CD4-positive, alpha-beta T cell treated with Interleukin-15 for 4 hours (primary cell): ENCODE measurements around the gene DHRS3.
"Not testable (repeated sequence)": the region's sequence is repeated elsewhere in the genome, so short reads cannot be mapped to it uniquely, and the experiment has no call there.

Experiments
- DNase-seq: peaks from one replicate; pipeline ENCODE4 v3.0.0-alpha.2; 2020; ENCODE audit warnings: low spot score

The DHRS3 gene, protein sequence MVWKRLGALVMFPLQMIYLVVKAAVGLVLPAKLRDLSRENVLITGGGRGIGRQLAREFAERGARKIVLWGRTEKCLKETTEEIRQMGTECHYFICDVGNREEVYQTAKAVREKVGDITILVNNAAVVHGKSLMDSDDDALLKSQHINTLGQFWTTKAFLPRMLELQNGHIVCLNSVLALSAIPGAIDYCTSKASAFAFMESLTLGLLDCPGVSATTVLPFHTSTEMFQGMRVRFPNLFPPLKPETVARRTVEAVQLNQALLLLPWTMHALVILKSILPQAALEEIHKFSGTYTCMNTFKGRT

DNA sequence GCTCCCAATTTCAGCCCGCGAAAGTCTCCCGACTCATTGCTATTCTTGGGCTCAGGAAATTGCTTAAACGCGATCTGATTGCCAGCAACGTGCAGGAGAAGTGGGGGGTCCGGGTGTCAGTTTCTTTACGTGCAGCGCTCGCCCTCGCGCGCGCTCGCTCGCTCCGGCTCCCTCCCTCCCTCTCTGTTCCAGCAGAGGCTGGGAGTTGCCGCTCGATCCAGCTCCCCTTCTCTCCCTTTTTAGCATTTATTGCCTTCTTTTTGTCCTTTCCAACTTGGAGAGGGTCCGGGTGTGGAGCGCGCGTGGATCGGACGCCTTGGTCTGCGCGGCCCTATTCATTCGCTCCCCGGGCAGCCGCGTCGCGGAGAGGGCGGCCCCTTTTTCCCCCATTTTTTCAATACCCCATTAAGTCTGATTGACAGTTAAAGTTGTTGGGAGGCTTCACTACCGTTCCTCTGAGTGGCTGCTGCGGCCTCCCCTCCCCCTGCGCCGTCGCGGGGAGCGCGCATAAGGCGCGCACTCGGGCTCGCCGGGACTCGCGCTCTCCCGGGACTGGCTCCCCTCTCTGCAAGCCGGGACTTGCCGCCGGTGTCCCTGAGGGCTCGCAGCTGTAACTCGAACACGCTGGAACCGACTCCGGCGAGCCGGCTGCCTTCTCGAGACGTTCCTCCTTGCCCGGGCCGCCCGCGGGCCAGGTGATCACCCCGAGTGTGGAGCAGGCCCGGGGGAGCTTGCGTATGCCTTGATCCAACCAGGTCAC, at the start of gene DHRS3:
Gene DHRS3, minus strand, starts transcription at position 310 of the 760 bp plus-strand sequence. CDS start 862 bp downstream, outside the sequence.
- peak; percentile 59 for DNase-seq

- no peak for DNase-seq
These were observed 48.2 kb upstream of the DHRS3 start for GRCh38 chr1:12666141-12666735.

- no peak for DNase-seq
These were observed 47.5 kb upstream of the DHRS3 start for GRCh38 chr1:12665511-12665910.

- DNase-seq: no peak
These were observed 44.5 kb upstream of the DHRS3 start for GRCh38 chr1:12662556-12662955.

- DNase-seq: no peak
These were observed 43.7 kb upstream of the DHRS3 start for GRCh38 chr1:12661606-12662219.

DNA sequence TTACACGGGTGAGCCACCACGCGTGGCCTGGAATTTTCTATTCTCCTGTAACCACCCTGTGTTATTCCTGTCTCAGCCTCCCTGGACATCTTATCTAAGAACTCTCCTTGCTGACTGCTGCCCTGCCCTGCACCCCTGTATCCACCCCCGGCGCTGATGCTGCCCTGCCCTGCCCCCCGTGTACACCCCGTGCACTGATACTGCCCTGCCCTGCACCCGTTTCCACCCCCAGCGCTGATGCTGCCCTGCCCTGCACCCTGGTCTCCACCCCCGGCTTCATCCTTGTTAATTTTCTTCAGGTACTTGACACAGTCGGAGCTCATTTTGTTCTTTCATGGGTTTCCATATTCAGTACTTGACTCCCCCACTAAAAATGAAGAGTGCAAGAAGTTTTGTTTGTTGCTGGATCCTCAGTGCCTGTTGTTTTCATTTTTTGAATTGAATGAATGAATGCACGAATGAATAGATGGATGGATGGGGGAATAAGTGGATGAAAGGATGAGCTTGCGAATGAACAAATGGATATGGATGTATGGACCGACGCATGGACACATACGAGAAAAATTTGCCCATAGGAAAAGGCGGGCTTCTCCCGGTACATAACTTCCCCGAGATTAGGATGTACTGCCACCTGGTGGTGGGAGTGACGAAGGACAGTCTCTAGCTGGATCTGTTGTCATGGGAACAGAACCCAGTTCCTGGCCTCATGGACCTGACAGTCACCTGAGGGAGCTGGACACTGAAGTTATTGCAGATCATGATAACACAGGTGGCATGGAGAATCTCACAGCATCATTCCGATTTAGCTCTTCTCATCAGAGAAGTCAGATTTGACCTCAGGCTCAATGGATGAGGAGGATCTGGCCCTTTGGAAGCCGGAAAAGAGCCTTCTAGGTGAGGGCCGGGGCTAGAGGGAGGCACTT, 40.8 kb upstream of the DHRS3 start:
- peak; percentile 77 for DNase-seq

- not testable (repeated sequence) for DNase-seq
These were observed 40.0 kb upstream of the DHRS3 start for GRCh38 chr1:12657885-12658512.

DNA sequence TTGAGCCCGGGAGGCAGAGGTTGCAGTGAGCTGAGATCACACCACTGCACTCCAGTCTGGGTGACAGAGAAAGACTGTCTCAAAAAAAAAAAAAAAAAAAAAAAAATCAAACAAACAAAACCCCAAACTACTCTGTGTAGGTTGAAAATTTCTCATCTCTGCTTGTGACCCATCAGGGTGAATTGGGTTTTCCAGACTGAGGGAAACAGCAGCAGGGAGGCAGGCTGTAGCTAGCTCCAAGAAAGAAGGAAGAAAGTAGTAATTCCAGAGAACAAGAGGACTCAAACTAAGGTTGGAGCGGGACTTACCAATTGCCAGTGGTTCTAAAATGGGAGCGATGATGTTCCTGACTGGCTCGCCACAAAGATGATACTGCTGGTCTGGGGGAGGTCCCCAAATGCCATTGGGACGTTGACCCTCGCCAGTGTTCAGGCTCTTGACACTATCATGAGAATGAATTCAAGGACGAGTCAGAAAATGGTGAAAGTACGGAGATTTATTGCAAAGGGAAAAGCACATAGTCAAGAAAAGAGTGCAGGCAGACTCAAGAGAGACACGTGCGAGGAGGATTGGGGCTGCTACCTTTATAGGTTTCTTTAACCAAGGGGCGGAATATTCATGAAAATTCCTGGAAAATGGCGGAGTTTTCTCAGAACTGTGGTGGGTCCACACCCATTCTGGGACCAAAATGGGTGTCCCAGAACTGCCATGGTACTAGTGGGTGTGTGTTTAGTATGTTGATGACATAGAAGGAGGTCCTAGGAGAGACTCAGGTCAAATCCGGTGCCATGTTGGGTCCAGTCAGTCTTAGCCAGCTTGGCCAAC, 39.3 kb upstream of the DHRS3 start:
- DNase-seq: no peak

DNA sequence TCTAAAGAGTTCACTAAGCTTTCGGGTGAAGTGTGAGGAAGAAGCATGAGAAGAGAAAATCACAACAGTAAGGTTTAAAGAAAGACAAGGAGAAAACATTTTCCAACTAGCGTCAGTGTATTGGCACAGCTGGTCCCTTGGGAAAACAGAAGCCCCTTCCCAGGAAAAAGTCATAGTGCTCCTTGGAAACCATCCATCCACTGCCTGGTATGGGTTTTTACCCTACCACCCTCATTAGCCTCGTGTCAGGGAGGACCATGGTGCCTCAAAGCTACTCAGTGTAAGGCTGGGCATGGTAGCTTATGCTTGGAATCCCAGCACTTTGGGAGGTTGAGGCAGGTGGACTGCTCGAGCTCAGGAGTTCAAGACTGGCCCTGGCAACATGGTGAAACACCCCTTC, 38.6 kb upstream of the DHRS3 start:
- no peak for DNase-seq

- DNase-seq: no peak
These were observed 36.6 kb upstream of the DHRS3 start for GRCh38 chr1:12654657-12655056.

GRCh38 chr1:12654004-12654567, 36.1 kb upstream of the DHRS3 start:
- DNase-seq: no peak

DNA sequence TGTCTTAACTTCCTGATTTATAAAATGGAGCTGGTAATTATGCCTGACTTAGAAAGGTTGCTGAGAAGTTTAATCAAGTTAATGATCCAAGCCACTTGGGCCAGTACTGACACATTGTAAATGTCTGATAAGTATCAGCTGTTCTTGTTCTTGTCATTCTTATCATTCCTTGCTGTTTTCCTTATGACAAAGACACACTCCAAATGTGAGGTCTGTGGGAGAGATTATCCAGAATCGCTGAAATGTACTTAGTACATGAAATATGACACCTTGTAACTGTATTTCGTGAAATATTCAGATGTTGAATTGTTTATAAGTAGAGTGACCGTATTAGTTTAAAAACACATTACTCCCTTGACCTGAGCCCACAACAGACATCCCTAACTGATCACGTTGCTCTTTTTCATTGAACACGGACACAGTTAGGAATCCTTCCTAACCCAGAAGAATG, 32.0 kb upstream of the DHRS3 start:
- DNase-seq: no peak

DNA sequence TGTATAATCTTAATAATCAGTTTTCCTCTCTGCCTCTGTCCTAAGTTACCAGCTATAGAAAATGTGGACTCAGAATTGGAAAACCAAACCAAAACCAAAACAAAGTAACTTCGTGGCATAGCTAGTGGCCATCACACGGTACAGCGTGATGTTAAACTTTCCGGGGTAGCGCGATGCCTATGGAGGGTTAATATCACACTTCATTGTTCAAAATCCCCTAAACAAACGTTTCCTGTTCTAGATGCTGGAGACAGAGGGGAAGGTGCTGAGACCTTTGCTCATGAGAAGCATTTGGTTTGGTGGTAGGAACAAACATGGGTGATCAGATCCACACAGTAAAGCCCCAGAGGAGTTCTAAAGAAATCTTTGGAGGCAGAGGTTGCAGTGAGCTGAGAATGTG, 30.7 kb upstream of the DHRS3 start:
- DNase-seq: no peak

DNA sequence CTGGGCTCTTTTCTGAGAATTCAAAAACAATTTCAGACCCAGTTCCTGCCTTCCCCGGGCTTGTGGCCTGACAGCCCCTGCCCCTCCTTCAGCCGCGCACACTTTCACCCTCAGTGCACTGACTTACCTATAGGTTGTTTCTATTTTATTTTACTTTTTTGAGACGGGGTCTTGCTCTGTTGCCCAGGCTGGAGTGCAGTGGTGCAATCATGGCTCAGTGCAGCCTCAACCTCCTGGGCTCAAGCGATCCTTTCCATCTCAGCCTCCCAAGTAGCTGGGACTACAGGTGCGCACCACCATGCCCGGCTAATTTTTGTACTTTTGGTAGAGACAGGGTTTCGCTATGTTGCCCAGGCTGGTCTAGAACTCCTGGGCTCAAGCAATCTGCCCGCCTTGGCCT, 27.4 kb upstream of the DHRS3 start:
- DNase-seq: not testable (repeated sequence)

DNA sequence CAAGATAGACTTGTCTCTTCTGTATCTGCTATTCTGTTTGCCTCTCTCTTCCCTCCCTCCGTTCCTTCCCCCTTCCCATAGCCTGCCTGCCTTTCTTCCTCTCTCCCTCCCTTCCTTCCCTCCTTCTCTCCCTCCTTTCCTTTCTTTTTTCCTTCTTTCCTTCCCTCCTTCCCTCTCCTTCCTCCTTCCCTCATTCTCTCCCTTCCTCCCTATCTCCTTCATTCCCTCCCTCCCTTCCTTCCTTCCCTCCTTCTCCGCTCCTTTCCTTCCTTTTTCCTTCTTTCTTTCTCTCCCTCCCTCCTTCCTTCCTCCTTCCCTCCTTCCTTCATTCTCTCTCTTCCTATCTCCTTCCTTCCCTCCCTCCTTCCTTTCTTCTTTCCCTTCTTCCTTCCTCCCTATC, 26.8 kb upstream of the DHRS3 start:
- no peak for DNase-seq

DNA sequence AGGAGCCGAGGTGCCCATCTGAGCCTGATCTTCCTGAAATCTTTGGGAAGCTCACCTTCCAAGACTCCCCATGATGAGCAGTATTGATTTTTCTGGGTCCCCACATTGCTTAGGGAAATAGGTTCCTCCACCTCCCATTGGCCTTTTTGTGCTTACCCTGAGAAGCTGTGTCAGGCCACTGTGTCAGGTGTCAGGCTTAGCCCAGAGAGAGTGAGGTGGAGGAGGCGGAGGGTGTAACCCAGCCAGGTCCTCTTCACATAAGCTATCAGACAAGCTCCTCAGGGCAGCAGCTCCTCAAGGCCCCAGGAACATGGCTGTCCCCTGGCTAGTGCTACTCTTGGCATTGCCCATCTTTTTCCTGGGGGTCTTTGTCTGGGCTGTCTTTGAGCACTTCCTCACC, 26.2 kb upstream of the DHRS3 start:
- no peak for DNase-seq

DNA sequence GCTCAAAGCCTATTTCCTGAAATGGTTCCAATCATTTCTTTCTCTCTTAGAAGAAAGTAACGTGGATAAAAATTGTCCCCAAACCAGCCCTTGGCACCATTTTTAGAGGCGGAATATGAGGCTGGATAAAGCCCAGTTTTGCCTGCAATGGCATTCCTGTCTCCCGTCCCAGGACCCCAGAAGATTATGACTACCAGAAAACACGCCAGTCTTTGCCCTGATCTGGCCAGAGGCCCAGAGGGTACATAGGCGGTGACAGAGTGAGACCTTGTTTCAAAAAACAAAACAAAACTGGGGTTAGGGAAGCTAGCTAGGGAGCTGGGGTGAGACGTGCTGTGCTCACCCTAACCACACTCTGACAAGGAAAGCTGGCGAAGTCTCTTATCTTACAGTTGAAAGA, 25.8 kb upstream of the DHRS3 start, which contains the start of gene AADACL4:
Gene AADACL4, plus strand, starts transcription at position 301 of the 400 bp plus-strand sequence. CDS start 462 bp downstream, outside the sequence.
- no peak for DNase-seq

- no peak for DNase-seq
These were observed 25.1 kb upstream of the DHRS3 start for GRCh38 chr1:12643079-12643478.

DNA sequence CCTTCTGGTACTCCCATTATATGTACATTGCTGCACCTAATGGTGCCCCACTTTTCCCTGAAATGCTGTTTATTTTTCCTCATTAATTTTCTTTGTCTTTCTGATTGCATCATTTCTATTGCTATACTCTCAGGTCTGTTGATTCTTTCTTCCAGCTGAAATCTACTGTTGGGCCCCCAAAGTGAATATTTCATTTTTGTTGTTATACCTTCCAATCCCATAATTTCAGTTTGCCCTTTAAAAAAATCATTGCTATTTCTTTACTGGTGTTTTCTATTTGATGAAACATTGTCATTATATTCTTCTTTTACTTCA, 22.9 kb upstream of the DHRS3 start:
- no peak for DNase-seq
